ENCODE measurements around the gene ZBTB16. TPM values are rescaled to one million over a fixed set of nuclear protein-coding genes. Genes with fewer than 3 reads are reported as not detected.

Gene ZBTB16
- total and polyA plus RNA-seq, 12 donors, result 7.9 to 119 (median 53.2) TPM

DNA sequence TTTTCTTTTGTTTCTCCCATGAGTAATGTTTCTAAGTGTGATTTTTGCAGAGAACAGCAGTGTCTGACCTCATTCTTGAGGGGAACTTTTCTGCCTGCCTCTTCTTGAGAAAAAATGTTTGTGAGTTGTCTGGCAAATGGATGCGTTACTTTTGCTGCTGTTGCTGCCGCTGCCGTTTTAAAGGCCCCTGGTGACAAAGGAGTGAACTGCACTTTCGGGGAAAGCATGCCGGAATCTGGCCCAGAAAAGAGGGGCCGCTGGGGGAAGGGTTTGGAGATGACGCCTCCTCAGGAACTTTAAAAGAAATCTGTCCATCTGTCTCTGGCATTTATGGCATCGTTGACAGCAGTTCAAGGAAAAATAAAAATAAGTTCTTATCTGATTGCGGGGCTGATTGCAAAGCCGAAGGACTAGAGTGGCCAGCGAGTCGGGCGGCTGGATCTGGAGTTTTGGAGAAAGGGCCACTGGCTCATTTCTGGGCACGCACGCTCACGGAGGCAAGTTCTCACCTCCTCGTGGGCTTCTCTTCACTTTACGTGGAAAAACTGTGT lies 16.5 kb downstream of the ZBTB16 start:
- peak overlapping the region in 1 of 4 donors; percentile 38 for H3K4me3 ChIP-seq
- intact Hi-C loops (cut with DNase I), result no loop called here
- TF ChIP-seq CTCF (IDR thresholded peaks at IDR 0.05), result peak; percentile 68 to 85 (median 82)
- no peak for TF ChIP-seq POLR2A (IDR thresholded peaks at IDR 0.05)
- no peaks in the 10 kb centered on the region for H3K9me3 ChIP-seq (replicated peaks in 1 of 3)
- H3K27ac ChIP-seq, result peak overlapping the region in 3 of 5 donors; percentile 57 to 91 (median 74)
- H3K4me1 ChIP-seq (replicated peaks in 1 of 2), result peaks cover 90 to 98% of the 10 kb centered on the region in 2 donors
- peaks cover 0 to 27% of the 10 kb centered on the region in 2 donors for H3K36me3 ChIP-seq (replicated peaks in 1 of 2)
- no peaks in the 10 kb centered on the region for H3K27me3 ChIP-seq
- WGBS, 4 donors, result 27 to 29% (median 27%) methylated on average over 18 of the region's 18 CpGs
- peak; percentile 70 to 89 (median 80) for DNase-seq

DNA sequence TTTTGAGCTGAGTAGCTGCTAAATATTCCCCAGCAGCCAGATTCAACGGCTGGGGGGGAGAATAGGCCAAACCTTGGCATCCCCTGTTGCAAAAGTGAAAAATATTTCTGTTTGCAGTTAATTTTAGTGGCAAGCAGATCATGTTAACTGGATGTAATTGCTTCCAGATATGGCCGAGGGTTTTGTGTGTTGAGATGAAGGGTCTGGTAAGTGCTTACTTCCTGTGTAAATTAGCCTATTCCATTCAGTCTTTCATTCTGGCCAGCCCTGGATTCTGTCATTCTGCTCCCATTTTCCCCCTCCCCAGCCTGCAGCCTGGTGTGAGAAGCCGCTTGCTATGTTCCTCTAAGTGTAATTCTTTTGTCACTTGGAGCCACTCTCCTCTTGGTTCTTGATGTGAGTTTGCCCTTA lies 17.4 kb downstream of the ZBTB16 start:
- Histone ChIP-seq H3K36me3 (replicated peaks in 1 of 2) (peaks cover 0 to 27% of the 10 kb centered on the region in 2 donors), H3K4me1 (replicated peaks in 1 of 2) (peaks cover 90 to 98% of the 10 kb centered on the region in 2 donors), H3K4me3 (no peak overlapping the region), H3K27me3 (no peaks in the 10 kb centered on the region), H3K9me3 (replicated peaks in 1 of 3) (no peaks in the 10 kb centered on the region), H3K27ac (peak overlapping the region in 2 of 5 donors; percentile 74 to 91)
- TF ChIP-seq CTCF (IDR thresholded peaks at IDR 0.05) (no peak), POLR2A (IDR thresholded peaks at IDR 0.05) (no peak)
- intact Hi-C loops (cut with DNase I), result no loop called here
- peak in 1 of 7 donors; percentile 27 for DNase-seq
- 62 to 69% (median 62%) methylated on average over 3 of the region's 3 CpGs for WGBS, 4 donors

GRCh38 chr11:114077482-114078305 lies 18.2 kb downstream of the ZBTB16 start:
- no peaks in the 10 kb centered on the region for H3K27me3 ChIP-seq
- TF ChIP-seq CTCF (IDR thresholded peaks at IDR 0.05) (no peak), POLR2A (IDR thresholded peaks at IDR 0.05) (no peak)
- H3K27ac ChIP-seq, result peak overlapping the region in 3 of 5 donors; percentile 70 to 91 (median 74)
- peaks cover 90 to 99% of the 10 kb centered on the region in 2 donors for H3K4me1 ChIP-seq (replicated peaks in 1 of 2)
- no peaks in the 10 kb centered on the region for H3K9me3 ChIP-seq (replicated peaks in 1 of 3)
- no peak overlapping the region for H3K4me3 ChIP-seq
- H3K36me3 ChIP-seq (replicated peaks in 1 of 2), result peaks cover 0 to 34% of the 10 kb centered on the region in 2 donors
- intact Hi-C loops (cut with DNase I), result no loop called here
- WGBS, 4 donors, result 79 to 88% (median 81%) methylated on average over 9 of the region's 9 CpGs
- DNase-seq, result peak in 1 of 7 donors; percentile 33

GRCh38 chr11:114078423-114078822 lies 18.9 kb downstream of the ZBTB16 start:
- H3K4me3 ChIP-seq, result no peak overlapping the region
- no peak for DNase-seq
- H3K27me3 ChIP-seq, result no peaks in the 10 kb centered on the region
- H3K36me3 ChIP-seq (replicated peaks in 1 of 2), result peaks cover 0 to 37% of the 10 kb centered on the region in 2 donors
- H3K4me1 ChIP-seq (replicated peaks in 1 of 2), result peaks cover 94 to 100% of the 10 kb centered on the region in 2 donors
- no peaks in the 10 kb centered on the region for H3K9me3 ChIP-seq (replicated peaks in 1 of 3)
- 83 to 90% (median 88%) methylated on average over 4 of the region's 4 CpGs for WGBS, 4 donors
- no peak for TF ChIP-seq CTCF (IDR thresholded peaks at IDR 0.05)
- no peak for TF ChIP-seq POLR2A (IDR thresholded peaks at IDR 0.05)
- H3K27ac ChIP-seq, result peak overlapping the region in 3 of 5 donors; percentile 70 to 91 (median 74)
- intact Hi-C loops (cut with DNase I), result no loop called here

All from adrenal gland (tissue), 12 donors.